ENCODE results near the gene GTF3A.

The GTF3A gene

GRCh38 chr13:27379694-27380641 is 44.5 kb upstream of the GTF3A start:
- H3K9ac ChIP-seq, result no peak overlapping the region
- no peak for TF ChIP-seq CTCF (IDR thresholded peaks at IDR 0.05)
- no peaks in the 10 kb centered on the region for H3K36me3 ChIP-seq (ENCODE audit: control insufficient read depth, insufficient read depth, low read length)
- no peaks in the 10 kb centered on the region for H3K4me1 ChIP-seq
- no peaks in the 10 kb centered on the region for H3K79me2 ChIP-seq
- no peaks in the 10 kb centered on the region for H3K27me3 ChIP-seq (ENCODE audit: control insufficient read depth, insufficient read depth, low read length)
- H3K4me2 ChIP-seq (ENCODE audit: low read length), result no peak overlapping the region
- no peak overlapping the region for H2AFZ ChIP-seq
- H3K27ac ChIP-seq, result no peak overlapping the region
- no peaks in the 10 kb centered on the region for H3K9me3 ChIP-seq (ENCODE audit: control insufficient read depth, low read length)
- H3K4me3 ChIP-seq (ENCODE audit: low read depth, low read length), result no peak overlapping the region

- Histone ChIP-seq H3K36me3 (ENCODE audit: control insufficient read depth, insufficient read depth, low read length) (no peaks in the 10 kb centered on the region), H3K9ac (no peak overlapping the region), H3K9me3 (ENCODE audit: control insufficient read depth, low read length) (no peaks in the 10 kb centered on the region), H3K4me2 (ENCODE audit: low read length) (no peak overlapping the region), H3K4me1 (no peaks in the 10 kb centered on the region), H2AFZ (no peak overlapping the region), H3K4me3 (ENCODE audit: low read depth, low read length) (no peak overlapping the region), H3K27me3 (ENCODE audit: control insufficient read depth, insufficient read depth, low read length) (no peaks in the 10 kb centered on the region), H3K27ac (no peak overlapping the region), H3K79me2 (no peaks in the 10 kb centered on the region)
- no peak for TF ChIP-seq CTCF (IDR thresholded peaks at IDR 0.05)
These were observed 42.8 kb upstream of the GTF3A start for GRCh38 chr13:27381601-27382000.

DNA sequence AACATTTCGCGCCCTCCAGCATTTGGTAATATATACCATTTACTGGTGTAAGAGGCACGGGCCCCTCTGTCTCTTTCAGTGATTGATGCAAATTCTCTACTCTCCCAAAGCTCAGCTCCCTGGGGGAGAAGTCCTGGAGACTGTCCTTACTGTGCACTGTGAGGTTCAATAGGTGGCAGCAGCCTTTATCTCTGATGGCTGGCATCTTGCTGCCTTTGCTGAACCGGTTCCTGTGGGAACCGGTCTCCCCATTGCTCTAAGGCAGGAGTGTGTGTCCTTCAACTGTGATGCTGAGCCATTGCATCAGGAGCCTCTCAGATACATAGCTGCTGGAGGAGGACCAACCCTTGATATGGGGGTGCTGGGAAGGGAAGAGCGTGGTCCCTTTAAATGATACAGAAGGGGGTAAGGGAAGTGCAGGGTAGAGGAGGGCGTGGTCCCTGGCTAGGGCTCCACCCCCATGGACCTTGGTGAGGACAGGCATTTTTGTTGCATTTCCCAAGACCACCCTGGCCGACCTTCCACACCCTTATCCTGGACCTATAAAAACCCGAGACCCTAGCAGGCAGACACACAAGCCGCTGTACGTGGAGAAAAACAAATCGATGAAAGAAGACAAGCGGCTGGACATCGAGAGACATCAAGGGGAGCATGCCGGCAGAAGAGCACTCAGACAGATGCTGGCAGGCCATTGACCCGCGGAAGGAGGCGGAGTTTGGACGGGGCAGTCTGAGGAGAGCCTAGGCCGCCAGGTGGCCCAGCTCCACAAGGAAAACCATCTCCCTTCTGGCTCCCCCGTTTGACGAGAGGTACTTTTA is 41.1 kb upstream of the GTF3A start:
- Histone ChIP-seq H3K27ac (no peak overlapping the region), H3K4me1 (no peaks in the 10 kb centered on the region), H3K27me3 (ENCODE audit: control insufficient read depth, insufficient read depth, low read length) (no peaks in the 10 kb centered on the region), H3K36me3 (ENCODE audit: control insufficient read depth, insufficient read depth, low read length) (no peaks in the 10 kb centered on the region), H3K4me2 (ENCODE audit: low read length) (no peak overlapping the region), H3K9ac (no peak overlapping the region), H3K9me3 (ENCODE audit: control insufficient read depth, low read length) (no peaks in the 10 kb centered on the region), H3K79me2 (no peaks in the 10 kb centered on the region), H3K4me3 (ENCODE audit: low read depth, low read length) (no peak overlapping the region), H2AFZ (no peak overlapping the region)
- TF ChIP-seq CTCF (IDR thresholded peaks at IDR 0.05), result no peak

DNA sequence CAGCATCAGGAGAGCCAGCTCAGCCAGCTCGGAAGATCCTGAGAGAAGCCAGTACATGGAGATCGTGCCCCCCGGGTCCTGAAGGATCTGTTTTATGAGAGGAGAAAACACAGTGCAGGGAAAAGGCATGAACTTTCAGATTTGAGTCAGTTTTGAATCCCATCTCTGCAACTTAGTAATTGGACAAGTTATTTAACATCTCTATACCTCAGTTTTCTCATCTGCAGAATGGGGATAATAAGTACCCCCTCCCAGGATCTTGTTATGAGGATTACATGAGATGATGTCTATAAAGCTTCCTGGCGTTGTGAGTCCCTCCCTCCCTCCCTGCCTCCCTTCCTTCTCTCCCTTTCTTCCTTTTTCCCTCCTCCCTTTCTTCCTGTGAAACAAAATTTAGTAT is 40.1 kb upstream of the GTF3A start:
- H3K79me2 ChIP-seq, result no peaks in the 10 kb centered on the region
- no peaks in the 10 kb centered on the region for H3K36me3 ChIP-seq (ENCODE audit: control insufficient read depth, insufficient read depth, low read length)
- no peaks in the 10 kb centered on the region for H3K4me1 ChIP-seq
- no peak overlapping the region for H2AFZ ChIP-seq
- no peak overlapping the region for H3K4me3 ChIP-seq (ENCODE audit: low read depth, low read length)
- TF ChIP-seq CTCF (IDR thresholded peaks at IDR 0.05), result no peak
- H3K27ac ChIP-seq, result no peak overlapping the region
- H3K27me3 ChIP-seq (ENCODE audit: control insufficient read depth, insufficient read depth, low read length), result no peaks in the 10 kb centered on the region
- H3K9me3 ChIP-seq (ENCODE audit: control insufficient read depth, low read length), result no peaks in the 10 kb centered on the region
- H3K9ac ChIP-seq, result no peak overlapping the region
- H3K4me2 ChIP-seq (ENCODE audit: low read length), result no peak overlapping the region
